Activated CD8-positive, alpha-beta memory T cell treated with anti-CD3 and anti-CD28 coated beads, Interleukin-2, amount 50 U/mL, for 4 hours (primary cell): ENCODE measurements around the gene CSH1.

Experiments
- DNase-seq: peaks from one replicate; pipeline ENCODE4 v3.0.0-alpha.2; 2020

The CSH1 gene

GRCh38 chr17:63855185-63855584 lies 41.2 kb downstream of the CSH1 start:
- no peak for DNase-seq

- DNase-seq, result no peak
Measured at GRCh38 chr17:63854709-63855108, 41.7 kb downstream of the CSH1 start.

GRCh38 chr17:63853260-63853659 lies 43.1 kb downstream of the CSH1 start:
- no peak for DNase-seq

- no peak for DNase-seq
Measured at GRCh38 chr17:63850401-63850800, 46.0 kb downstream of the CSH1 start.

GRCh38 chr17:63848834-63849689 lies 47.3 kb downstream of the CSH1 start:
- peak; percentile 96 for DNase-seq

- no peak for DNase-seq
Measured at GRCh38 chr17:63847525-63848249, 48.7 kb downstream of the CSH1 start.

- no peak for DNase-seq
Measured at GRCh38 chr17:63845509-63845908, 50.9 kb downstream of the CSH1 start.
